HEK293 (cell line): ENCODE data around the gene LRP1B.

ENCODE experiments used
- CTCF ChIA-PET: fragments of 350-600 bp; formaldehyde crosslinking; extraction: SDS; loops from one replicate; lab custom pipeline; 2021; ENCODE audit warnings: antibody characterized with exemption; lab: Yijun Ruan, JAX
- POLR2A ChIA-PET: fragments of 300-600 bp; formaldehyde crosslinking; extraction: SDS; loops from one replicate; lab custom pipeline; 2020; ENCODE audit warnings: antibody characterized with exemption, inconsistent platforms; lab: Yijun Ruan, JAX
- H3K27ac ChIP-seq: fragments of 200-500 bp; sonication (Bioruptor generic); 2 replicates; pipeline ENCODE4 v1.5.1; 2014; ENCODE audit warnings: low read depth, low read length, control low read depth, inconsistent platforms; ENCODE audit errors: extremely low read depth
- H3K36me3 ChIP-seq, 2 experiments: fragments of 200-500 bp in 1 of 2; sonication (Bioruptor generic) in 1 of 2; 1 replicate in 1 of 2; 2 replicates in 1 of 2; pipeline ENCODE4 v1.5.1; 2014 to 2017; ENCODE audit warnings: inconsistent platforms in 2 of 2, low read length in 2 of 2; ENCODE audit not compliant: control insufficient read depth in 2 of 2, insufficient read depth in 1 of 2
- H3K4me1 ChIP-seq: fragments of 200-500 bp; sonication (Bioruptor generic); 2 replicates; pipeline ENCODE4 v1.5.1; 2014; ENCODE audit warnings: mild to moderate bottlenecking, low read length, inconsistent platforms; ENCODE audit not compliant: control insufficient read depth, insufficient read depth
- H3K4me3 ChIP-seq: 2 replicates; pipeline ENCODE4 v1.5.1; 2011; ENCODE audit warnings: low read depth, mild to moderate bottlenecking, control low read depth, low read length, moderate library complexity
- H3K9me3 ChIP-seq: fragments of 200-500 bp; sonication (Bioruptor generic); 2 replicates; pipeline ENCODE4 v1.5.1; 2014; ENCODE audit warnings: low read depth, low read length, inconsistent platforms; ENCODE audit not compliant: control insufficient read depth, insufficient read depth
- BCL11B ChIP-seq: fragments of 450-650 bp; formaldehyde crosslinking; IDR thresholded peaks from 2 replicates; pipeline ENCODE4 v1.5.1; 2016; ENCODE audit warnings: low read depth, missing biosample characterization, missing genetic modification characterization
- EGR2 ChIP-seq: fragments of 450-650 bp; formaldehyde crosslinking; IDR thresholded peaks from 2 replicates; pipeline ENCODE4 v1.5.1; 2016; ENCODE audit warnings: low read depth, missing biosample characterization, missing genetic modification characterization
- OSR2 ChIP-seq: fragments of 450-650 bp; formaldehyde crosslinking; IDR thresholded peaks from 2 replicates; pipeline ENCODE4 v1.5.1; 2016; ENCODE audit warnings: missing biosample characterization, missing genetic modification characterization
- REPIN1 ChIP-seq: fragments of 450-650 bp; formaldehyde crosslinking; IDR thresholded peaks from 2 replicates; pipeline ENCODE4 v1.5.1; 2017; ENCODE audit warnings: missing biosample characterization, missing genetic modification characterization, low read depth
- ZNF10 ChIP-seq: fragments of 450-650 bp; formaldehyde crosslinking; IDR thresholded peaks from 2 replicates; pipeline ENCODE4 v1.5.1; 2017; ENCODE audit warnings: missing biosample characterization, missing genetic modification characterization
- ZNF133 ChIP-seq: fragments of 450-650 bp; formaldehyde crosslinking; IDR thresholded peaks from 2 replicates; pipeline ENCODE4 v1.5.1; 2016; ENCODE audit warnings: missing biosample characterization, missing genetic modification characterization
- ZNF302 ChIP-seq: fragments of 450-650 bp; formaldehyde crosslinking; IDR thresholded peaks from 2 replicates; pipeline ENCODE4 v1.5.1; 2016; ENCODE audit warnings: missing biosample characterization, missing genetic modification characterization, low read depth
- ZNF514 ChIP-seq: fragments of 450-650 bp; formaldehyde crosslinking; IDR thresholded peaks from 2 replicates; pipeline ENCODE4 v1.5.1; 2016; ENCODE audit warnings: missing biosample characterization, missing genetic modification characterization
- ZNF558 ChIP-seq: fragments of 450-650 bp; formaldehyde crosslinking; IDR thresholded peaks from 2 replicates; pipeline ENCODE4 v1.5.1; 2016; ENCODE audit warnings: missing biosample characterization, missing genetic modification characterization
- TF ChIP-seq, protein P1 (sequence below): fragments of 450-650 bp; formaldehyde crosslinking; IDR thresholded peaks from 2 replicates; pipeline ENCODE4 v1.5.1; 2017; ENCODE audit warnings: missing biosample characterization, missing genetic modification characterization
- TF ChIP-seq, protein P2 (sequence below): fragments of 450-650 bp; formaldehyde crosslinking; conservative IDR thresholded peaks from 2 replicates; pipeline ENCODE4 v1.5.1; 2016; ENCODE audit warnings: low read depth, missing biosample characterization, missing genetic modification characterization
- TF ChIP-seq, protein P3 (sequence below): sonication (generic); formaldehyde crosslinking; IDR thresholded peaks from 2 replicates; pipeline ENCODE4 v1.8.1; 2022; ENCODE audit warnings: mild to moderate bottlenecking, moderate library complexity, missing genetic modification reagents
- TF ChIP-seq, protein P4 (sequence below): fragments of 450-650 bp; IDR thresholded peaks from 2 replicates; pipeline ENCODE4 v1.5.1; 2018; ENCODE audit warnings: missing biosample characterization, missing genetic modification characterization
- TF ChIP-seq, protein P5 (sequence below): fragments of 450-650 bp; formaldehyde crosslinking; IDR thresholded peaks from 2 replicates; pipeline ENCODE4 v1.5.1; 2016; ENCODE audit warnings: missing biosample characterization, missing genetic modification characterization
- TF ChIP-seq, protein P6 (sequence below): fragments of 450-650 bp; formaldehyde crosslinking; IDR thresholded peaks from 2 replicates; pipeline ENCODE4 v1.5.1; 2016; ENCODE audit warnings: missing biosample characterization, missing genetic modification characterization, borderline replicate concordance
- TF ChIP-seq, protein P7 (sequence below): fragments of 450-650 bp; formaldehyde crosslinking; IDR thresholded peaks from 2 replicates; pipeline ENCODE4 v1.5.1; 2016; ENCODE audit warnings: missing biosample characterization, missing genetic modification characterization
- TF ChIP-seq, protein P8 (sequence below): fragments of 450-650 bp; formaldehyde crosslinking; IDR thresholded peaks from 2 replicates; pipeline ENCODE4 v1.5.1; 2016; ENCODE audit warnings: missing biosample characterization, missing genetic modification characterization

The LRP1B gene

DNA sequence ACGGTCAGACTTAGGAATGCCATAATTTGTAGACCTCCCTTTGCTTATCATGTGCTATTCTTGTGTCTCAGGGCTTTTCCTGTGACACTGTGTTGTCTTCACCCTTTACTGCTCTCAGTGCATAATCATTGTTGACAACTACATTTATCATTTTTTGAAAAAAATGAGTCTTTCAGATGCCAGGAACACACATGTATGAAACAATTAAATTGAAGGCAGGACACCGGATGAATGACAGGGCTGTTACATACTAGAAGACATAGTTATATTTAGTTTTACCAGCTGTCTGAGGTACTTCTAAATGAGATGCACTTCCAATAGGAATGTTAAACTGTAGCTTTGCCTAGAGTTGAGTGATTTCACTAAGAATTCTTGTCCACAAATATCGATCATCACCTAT, 243.5 kb downstream of the LRP1B start:
- Histone ChIP-seq H3K9me3 (no peaks in the 10 kb centered on the region), H3K27ac (no peak overlapping the region), H3K4me3 (no peak overlapping the region), H3K36me3 (no peaks in the 10 kb centered on the region), H3K4me1 (no peaks in the 10 kb centered on the region)
- CTCF ChIA-PET: no interaction called here
- POLR2A ChIA-PET: no interaction called here
- TF ChIP-seq EGR2 (tag by site-specific recombination): no peak
- no peak for TF ChIP-seq ZNF558 (tag by site-specific recombination)
- TF ChIP-seq, protein P1, sequence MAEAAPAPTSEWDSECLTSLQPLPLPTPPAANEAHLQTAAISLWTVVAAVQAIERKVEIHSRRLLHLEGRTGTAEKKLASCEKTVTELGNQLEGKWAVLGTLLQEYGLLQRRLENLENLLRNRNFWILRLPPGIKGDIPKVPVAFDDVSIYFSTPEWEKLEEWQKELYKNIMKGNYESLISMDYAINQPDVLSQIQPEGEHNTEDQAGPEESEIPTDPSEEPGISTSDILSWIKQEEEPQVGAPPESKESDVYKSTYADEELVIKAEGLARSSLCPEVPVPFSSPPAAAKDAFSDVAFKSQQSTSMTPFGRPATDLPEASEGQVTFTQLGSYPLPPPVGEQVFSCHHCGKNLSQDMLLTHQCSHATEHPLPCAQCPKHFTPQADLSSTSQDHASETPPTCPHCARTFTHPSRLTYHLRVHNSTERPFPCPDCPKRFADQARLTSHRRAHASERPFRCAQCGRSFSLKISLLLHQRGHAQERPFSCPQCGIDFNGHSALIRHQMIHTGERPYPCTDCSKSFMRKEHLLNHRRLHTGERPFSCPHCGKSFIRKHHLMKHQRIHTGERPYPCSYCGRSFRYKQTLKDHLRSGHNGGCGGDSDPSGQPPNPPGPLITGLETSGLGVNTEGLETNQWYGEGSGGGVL (tag by site-specific recombination): no peak
- no peak for TF ChIP-seq REPIN1
- TF ChIP-seq ZNF10 (tag by site-specific recombination): no peak
- TF ChIP-seq ZNF514 (tag by site-specific recombination): no peak
- TF ChIP-seq, protein P2, sequence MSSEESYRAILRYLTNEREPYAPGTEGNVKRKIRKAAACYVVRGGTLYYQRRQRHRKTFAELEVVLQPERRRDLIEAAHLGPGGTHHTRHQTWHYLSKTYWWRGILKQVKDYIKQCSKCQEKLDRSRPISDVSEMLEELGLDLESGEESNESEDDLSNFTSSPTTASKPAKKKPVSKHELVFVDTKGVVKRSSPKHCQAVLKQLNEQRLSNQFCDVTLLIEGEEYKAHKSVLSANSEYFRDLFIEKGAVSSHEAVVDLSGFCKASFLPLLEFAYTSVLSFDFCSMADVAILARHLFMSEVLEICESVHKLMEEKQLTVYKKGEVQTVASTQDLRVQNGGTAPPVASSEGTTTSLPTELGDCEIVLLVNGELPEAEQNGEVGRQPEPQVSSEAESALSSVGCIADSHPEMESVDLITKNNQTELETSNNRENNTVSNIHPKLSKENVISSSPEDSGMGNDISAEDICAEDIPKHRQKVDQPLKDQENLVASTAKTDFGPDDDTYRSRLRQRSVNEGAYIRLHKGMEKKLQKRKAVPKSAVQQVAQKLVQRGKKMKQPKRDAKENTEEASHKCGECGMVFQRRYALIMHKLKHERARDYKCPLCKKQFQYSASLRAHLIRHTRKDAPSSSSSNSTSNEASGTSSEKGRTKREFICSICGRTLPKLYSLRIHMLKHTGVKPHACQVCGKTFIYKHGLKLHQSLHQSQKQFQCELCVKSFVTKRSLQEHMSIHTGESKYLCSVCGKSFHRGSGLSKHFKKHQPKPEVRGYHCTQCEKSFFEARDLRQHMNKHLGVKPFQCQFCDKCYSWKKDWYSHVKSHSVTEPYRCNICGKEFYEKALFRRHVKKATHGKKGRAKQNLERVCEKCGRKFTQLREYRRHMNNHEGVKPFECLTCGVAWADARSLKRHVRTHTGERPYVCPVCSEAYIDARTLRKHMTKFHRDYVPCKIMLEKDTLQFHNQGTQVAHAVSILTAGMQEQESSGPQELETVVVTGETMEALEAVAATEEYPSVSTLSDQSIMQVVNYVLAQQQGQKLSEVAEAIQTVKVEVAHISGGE (tag by site-specific recombination): no peak
- TF ChIP-seq, protein P3, sequence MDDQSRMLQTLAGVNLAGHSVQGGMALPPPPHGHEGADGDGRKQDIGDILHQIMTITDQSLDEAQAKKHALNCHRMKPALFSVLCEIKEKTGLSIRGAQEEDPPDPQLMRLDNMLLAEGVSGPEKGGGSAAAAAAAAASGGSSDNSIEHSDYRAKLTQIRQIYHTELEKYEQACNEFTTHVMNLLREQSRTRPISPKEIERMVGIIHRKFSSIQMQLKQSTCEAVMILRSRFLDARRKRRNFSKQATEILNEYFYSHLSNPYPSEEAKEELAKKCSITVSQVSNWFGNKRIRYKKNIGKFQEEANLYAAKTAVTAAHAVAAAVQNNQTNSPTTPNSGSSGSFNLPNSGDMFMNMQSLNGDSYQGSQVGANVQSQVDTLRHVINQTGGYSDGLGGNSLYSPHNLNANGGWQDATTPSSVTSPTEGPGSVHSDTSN: no peak
- no peak for TF ChIP-seq ZNF302 (tag by site-specific recombination)
- TF ChIP-seq, protein P4, sequence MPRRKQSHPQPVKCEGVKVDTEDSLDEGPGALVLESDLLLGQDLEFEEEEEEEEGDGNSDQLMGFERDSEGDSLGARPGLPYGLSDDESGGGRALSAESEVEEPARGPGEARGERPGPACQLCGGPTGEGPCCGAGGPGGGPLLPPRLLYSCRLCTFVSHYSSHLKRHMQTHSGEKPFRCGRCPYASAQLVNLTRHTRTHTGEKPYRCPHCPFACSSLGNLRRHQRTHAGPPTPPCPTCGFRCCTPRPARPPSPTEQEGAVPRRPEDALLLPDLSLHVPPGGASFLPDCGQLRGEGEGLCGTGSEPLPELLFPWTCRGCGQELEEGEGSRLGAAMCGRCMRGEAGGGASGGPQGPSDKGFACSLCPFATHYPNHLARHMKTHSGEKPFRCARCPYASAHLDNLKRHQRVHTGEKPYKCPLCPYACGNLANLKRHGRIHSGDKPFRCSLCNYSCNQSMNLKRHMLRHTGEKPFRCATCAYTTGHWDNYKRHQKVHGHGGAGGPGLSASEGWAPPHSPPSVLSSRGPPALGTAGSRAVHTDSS (tag by site-specific recombination): no peak
- TF ChIP-seq, protein P5, sequence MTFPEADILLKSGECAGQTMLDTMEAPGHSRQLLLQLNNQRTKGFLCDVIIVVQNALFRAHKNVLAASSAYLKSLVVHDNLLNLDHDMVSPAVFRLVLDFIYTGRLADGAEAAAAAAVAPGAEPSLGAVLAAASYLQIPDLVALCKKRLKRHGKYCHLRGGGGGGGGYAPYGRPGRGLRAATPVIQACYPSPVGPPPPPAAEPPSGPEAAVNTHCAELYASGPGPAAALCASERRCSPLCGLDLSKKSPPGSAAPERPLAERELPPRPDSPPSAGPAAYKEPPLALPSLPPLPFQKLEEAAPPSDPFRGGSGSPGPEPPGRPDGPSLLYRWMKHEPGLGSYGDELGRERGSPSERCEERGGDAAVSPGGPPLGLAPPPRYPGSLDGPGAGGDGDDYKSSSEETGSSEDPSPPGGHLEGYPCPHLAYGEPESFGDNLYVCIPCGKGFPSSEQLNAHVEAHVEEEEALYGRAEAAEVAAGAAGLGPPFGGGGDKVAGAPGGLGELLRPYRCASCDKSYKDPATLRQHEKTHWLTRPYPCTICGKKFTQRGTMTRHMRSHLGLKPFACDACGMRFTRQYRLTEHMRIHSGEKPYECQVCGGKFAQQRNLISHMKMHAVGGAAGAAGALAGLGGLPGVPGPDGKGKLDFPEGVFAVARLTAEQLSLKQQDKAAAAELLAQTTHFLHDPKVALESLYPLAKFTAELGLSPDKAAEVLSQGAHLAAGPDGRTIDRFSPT: no peak
- TF ChIP-seq OSR2: no peak
- TF ChIP-seq BCL11B (tag by site-specific recombination): no peak
- no peak for TF ChIP-seq ZNF133 (tag by site-specific recombination)
- TF ChIP-seq, protein P6, sequence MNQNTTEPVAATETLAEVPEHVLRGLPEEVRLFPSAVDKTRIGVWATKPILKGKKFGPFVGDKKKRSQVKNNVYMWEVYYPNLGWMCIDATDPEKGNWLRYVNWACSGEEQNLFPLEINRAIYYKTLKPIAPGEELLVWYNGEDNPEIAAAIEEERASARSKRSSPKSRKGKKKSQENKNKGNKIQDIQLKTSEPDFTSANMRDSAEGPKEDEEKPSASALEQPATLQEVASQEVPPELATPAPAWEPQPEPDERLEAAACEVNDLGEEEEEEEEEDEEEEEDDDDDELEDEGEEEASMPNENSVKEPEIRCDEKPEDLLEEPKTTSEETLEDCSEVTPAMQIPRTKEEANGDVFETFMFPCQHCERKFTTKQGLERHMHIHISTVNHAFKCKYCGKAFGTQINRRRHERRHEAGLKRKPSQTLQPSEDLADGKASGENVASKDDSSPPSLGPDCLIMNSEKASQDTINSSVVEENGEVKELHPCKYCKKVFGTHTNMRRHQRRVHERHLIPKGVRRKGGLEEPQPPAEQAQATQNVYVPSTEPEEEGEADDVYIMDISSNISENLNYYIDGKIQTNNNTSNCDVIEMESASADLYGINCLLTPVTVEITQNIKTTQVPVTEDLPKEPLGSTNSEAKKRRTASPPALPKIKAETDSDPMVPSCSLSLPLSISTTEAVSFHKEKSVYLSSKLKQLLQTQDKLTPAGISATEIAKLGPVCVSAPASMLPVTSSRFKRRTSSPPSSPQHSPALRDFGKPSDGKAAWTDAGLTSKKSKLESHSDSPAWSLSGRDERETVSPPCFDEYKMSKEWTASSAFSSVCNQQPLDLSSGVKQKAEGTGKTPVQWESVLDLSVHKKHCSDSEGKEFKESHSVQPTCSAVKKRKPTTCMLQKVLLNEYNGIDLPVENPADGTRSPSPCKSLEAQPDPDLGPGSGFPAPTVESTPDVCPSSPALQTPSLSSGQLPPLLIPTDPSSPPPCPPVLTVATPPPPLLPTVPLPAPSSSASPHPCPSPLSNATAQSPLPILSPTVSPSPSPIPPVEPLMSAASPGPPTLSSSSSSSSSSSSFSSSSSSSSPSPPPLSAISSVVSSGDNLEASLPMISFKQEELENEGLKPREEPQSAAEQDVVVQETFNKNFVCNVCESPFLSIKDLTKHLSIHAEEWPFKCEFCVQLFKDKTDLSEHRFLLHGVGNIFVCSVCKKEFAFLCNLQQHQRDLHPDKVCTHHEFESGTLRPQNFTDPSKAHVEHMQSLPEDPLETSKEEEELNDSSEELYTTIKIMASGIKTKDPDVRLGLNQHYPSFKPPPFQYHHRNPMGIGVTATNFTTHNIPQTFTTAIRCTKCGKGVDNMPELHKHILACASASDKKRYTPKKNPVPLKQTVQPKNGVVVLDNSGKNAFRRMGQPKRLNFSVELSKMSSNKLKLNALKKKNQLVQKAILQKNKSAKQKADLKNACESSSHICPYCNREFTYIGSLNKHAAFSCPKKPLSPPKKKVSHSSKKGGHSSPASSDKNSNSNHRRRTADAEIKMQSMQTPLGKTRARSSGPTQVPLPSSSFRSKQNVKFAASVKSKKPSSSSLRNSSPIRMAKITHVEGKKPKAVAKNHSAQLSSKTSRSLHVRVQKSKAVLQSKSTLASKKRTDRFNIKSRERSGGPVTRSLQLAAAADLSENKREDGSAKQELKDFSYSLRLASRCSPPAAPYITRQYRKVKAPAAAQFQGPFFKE: no peak
- TF ChIP-seq, protein P7, sequence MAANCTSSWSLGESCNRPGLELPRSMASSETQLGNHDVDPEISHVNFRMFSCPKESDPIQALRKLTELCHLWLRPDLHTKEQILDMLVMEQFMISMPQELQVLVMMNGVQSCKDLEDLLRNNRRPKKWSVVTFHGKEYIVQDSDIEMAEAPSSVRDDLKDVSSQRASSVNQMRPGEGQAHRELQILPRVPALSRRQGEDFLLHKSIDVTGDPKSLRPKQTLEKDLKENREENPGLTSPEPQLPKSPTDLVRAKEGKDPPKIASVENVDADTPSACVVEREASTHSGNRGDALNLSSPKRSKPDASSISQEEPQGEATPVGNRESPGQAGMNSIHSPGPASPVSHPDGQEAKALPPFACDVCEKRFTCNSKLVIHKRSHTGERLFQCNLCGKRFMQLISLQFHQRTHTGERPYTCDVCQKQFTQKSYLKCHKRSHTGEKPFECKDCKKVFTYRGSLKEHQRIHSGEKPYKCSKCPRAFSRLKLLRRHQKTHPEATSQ: no peak
- TF ChIP-seq, protein P8, sequence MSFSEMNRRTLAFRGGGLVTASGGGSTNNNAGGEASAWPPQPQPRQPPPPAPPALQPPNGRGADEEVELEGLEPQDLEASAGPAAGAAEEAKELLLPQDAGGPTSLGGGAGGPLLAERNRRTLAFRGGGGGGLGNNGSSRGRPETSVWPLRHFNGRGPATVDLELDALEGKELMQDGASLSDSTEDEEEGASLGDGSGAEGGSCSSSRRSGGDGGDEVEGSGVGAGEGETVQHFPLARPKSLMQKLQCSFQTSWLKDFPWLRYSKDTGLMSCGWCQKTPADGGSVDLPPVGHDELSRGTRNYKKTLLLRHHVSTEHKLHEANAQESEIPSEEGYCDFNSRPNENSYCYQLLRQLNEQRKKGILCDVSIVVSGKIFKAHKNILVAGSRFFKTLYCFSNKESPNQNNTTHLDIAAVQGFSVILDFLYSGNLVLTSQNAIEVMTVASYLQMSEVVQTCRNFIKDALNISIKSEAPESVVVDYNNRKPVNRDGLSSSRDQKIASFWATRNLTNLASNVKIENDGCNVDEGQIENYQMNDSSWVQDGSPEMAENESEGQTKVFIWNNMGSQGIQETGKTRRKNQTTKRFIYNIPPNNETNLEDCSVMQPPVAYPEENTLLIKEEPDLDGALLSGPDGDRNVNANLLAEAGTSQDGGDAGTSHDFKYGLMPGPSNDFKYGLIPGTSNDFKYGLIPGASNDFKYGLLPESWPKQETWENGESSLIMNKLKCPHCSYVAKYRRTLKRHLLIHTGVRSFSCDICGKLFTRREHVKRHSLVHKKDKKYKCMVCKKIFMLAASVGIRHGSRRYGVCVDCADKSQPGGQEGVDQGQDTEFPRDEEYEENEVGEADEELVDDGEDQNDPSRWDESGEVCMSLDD (tag by site-specific recombination): no peak
